Stimulated activated CD4-positive, alpha-beta T cell treated with anti-CD3 and anti-CD28 coated beads, TNF-alpha, amount 100 ng/mL, for 4 hours (primary cell): ENCODE data around the gene RAB28.
"Not testable (repeated sequence)": the region's sequence is repeated elsewhere in the genome, so short reads cannot be mapped to it uniquely, and the experiment has no call there.

Experiments used
- DNase-seq, 3 experiments: peaks; one replicate each; pipeline ENCODE4 v3.0.0-alpha.2; 2020; ENCODE audit warnings: low read depth in 3 of 3

RAB28 gene

GRCh38 chr4:13449590-13449989 lies 34.5 kb downstream of the RAB28 start:
- DNase-seq = no peak

- DNase-seq = no peak
Measured at GRCh38 chr4:13445841-13446790, 38.0 kb downstream of the RAB28 start.

DNA sequence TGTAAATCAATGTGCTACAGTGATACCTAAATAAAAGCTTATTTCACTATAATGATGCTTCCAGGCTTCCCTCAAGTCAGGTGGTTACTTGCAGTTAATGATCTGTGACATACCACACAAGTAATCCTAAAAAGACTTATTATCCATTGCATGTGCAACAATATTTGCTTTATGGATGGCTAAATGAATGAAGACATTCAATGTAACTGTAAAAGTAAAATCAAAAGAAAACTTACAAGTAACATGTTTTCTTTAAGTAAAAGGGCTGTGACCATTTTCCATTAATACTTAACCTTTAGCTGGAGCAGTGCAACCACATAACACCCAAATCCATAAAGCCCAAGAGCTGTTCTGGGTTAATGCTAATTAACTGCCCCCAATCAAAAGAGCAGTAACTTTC lies 42.6 kb downstream of the RAB28 start:
- DNase-seq = no peak

DNA sequence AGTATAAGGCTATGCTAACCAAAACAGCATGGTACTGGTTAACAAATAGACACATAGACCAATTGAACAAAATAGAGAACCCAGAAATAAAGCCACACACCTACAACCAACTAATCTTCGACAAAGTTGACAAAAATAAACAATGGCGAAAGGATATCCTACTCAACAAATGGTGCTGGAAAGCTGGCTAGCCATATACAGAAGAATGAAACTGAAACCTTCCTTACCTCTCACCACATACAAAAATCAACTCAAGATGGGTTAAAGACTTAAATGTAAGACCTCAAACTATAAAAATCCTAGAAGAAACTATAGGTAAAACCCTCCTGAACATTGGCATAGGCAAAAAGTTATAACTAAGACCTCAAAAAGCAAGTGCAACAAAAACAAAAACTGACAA lies 47.2 kb downstream of the RAB28 start:
- DNase-seq = no peak

- no peak for DNase-seq
Measured at GRCh38 chr4:13432453-13432852, 51.7 kb downstream of the RAB28 start.

DNA sequence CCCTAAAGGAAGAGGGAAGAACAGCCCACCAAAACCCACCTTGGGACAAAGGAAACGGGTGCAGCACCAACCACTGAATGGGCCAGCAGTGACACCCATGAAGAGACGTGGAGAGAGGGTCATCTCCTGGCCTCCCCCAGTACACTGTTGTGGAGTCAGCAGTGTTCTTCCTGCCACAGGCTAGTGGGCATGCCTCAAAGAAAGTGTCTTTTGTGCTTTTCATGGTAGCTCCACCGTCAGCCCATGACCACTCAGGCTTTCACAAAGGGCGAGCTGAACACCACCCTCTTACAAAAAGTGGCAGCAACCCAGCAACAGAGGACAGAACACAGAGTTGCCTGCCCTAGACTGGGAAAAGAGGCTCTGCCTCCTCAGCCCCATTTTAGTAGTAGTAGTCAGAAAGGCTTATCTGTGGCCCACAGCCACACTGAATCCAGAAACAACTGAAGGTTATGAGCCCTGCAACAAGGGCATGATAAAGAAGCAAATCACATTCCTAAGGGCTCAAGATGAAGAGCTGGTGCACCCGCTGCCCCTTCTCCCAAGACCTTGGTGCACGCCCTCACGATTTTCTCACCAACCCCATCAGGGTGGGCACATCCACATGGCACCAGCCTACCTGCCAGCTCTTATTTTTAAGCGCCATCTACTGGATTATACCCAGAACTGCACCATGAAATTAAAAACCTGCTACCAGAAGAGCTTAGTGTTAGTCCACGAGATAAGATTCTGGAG lies 53.1 kb downstream of the RAB28 start:
- DNase-seq = no peak

GRCh38 chr4:13427599-13428325 lies 56.4 kb downstream of the RAB28 start:
- DNase-seq = no peak

DNA sequence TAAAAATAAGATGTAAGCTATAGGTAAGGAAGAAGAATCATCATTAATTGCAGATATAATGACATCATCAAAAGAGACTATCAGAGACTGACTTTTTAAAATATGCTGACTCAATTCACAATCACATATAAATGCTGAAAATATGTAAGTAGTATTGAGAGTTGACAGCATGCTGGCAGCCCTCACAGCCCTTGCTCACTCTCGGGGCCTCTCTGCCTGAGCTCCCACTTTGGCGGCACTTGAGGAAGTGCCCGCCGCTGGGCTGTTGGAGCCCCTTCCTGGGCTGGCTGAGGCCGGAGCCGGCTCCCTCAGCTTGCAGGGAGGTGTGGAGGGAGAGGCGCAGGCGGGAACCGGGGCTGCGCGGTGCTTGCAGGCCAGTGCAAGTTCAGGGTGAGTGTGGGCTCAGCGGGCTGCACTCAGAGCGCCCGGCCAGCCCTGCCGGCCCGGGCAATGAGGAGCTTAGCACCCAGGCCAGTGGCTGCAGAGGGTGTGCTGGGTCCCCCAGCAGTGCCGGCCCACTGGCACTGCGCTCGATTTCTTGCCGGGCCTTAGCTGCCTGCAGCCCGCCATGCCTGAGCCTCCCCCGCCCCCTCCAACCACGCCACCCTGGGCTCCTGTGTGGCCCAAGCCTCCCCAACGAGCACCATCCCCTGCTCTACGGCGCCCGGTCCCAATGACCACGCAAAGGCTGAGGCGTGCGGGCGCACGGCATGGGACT lies 68.9 kb downstream of the RAB28 start:
- no peak for DNase-seq

DNA sequence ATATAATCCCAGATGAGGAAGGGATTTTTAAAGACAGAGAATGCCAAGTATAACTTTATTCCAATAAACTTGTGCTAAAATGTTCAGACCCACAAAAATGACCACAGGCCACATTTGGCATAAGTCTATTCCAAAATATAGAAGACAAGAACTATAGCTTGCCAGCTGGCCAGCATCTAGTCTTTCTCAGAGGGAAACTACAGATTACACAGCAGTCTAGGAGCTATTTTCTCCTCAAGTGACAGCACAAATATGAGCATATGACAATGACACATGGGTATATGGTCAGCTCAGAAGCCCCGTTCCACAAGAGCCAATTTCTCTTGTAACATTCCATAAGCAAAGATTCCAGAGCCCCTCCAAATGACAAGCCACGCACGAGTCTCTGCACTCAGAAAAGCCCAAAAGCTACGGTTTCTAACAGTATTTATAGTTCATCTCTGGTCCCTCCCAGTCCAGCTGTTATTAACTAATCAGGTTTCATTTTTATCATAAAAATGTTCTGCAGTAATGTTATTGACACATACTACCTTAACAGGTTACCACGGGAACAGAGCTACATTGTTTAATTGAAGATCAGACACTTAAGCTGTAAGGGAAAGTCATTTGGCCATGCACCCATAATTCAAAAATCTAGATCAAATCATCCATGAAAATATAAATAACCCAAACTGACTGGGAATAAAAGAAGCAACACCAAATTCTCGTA lies 70.3 kb downstream of the RAB28 start:
- DNase-seq = no peak

- DNase-seq = no peak
Measured at GRCh38 chr4:13411942-13412341, 72.2 kb downstream of the RAB28 start.

GRCh38 chr4:13409324-13409723 lies 74.8 kb downstream of the RAB28 start:
- no peak for DNase-seq

DNA sequence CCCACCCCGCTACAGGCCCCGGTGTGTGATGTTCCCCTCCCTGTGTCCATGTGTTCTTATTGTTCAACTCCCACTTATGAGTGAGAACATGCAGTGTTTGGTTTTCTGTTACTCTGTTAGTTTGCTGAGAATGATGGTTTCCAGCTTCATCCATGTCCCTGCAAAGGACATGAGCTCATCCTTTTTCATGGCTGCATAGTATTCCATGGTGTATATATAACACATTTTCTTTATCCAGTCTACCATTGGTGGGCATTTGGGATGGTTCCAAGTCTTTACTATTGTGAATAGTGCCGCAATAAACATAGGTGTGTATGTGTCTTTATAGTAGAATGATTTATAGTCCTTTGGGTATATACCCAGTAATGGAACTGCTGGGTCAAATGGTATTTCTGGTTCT lies 78.0 kb downstream of the RAB28 start:
- DNase-seq = not testable (repeated sequence)

DNA sequence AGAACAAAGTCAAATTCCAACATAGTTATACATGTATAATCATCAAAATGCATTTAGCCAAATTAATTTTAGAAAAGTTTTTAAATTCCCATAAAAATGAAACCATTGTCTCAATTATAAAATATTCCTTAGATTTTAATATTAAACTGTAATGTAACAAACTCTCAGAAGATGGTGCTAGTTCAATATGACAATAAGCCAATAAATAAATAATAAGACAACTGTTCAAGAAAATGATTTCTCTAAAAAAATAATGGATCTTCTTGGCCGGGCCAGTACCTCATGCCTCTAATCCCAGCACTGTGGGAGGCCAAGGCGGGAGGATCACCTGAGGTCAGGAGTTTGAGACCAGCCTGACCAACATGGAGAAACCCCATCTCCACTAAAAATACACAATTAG lies 80.3 kb downstream of the RAB28 start:
- no peak for DNase-seq

GRCh38 chr4:13403326-13403725 lies 80.8 kb downstream of the RAB28 start:
- no peak for DNase-seq

- DNase-seq = no peak
Measured at GRCh38 chr4:13399257-13399656, 84.9 kb downstream of the RAB28 start.

DNA sequence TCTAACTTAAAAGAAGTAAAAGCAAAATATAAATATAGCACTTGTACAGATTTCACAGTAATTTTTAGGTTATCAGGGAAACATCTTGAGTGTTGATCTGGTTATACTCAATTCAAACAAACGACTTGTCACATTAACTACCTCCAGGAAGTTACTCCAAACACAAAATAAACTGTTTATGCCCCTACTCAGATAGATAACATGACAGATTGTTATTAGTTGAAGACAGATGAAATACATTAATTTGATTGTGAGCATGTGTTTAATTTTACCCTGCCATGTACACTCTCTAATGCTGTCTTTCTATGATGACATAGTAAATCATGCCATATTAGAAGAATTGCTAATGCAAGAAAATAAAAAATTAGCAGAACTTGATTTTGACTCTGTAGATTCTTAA lies 88.0 kb downstream of the RAB28 start:
- DNase-seq = no peak

DNA sequence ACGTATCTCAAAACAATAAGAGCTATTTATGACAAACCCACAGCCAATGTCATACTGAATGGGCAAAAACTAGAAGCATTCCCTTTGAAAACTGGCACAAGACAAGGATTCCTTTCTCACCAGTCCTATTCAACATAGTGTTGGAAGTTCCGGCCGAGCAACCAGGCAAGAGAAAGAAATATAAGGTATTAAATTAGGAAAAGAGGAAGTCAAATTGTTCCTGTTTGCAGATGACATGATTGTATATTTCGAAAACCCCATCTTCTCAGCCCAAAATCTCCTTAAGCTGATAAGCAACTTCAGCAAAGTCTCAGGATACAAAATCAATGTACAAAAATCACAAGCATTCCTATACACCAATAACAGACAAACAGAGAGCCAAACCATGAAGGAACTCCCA lies 94.2 kb downstream of the RAB28 start:
- DNase-seq = not testable (repeated sequence)

- no peak for DNase-seq
Measured at GRCh38 chr4:13386405-13387107, 97.6 kb downstream of the RAB28 start.

- no peak for DNase-seq
Measured at GRCh38 chr4:13384055-13384454, 100.1 kb downstream of the RAB28 start.

DNA sequence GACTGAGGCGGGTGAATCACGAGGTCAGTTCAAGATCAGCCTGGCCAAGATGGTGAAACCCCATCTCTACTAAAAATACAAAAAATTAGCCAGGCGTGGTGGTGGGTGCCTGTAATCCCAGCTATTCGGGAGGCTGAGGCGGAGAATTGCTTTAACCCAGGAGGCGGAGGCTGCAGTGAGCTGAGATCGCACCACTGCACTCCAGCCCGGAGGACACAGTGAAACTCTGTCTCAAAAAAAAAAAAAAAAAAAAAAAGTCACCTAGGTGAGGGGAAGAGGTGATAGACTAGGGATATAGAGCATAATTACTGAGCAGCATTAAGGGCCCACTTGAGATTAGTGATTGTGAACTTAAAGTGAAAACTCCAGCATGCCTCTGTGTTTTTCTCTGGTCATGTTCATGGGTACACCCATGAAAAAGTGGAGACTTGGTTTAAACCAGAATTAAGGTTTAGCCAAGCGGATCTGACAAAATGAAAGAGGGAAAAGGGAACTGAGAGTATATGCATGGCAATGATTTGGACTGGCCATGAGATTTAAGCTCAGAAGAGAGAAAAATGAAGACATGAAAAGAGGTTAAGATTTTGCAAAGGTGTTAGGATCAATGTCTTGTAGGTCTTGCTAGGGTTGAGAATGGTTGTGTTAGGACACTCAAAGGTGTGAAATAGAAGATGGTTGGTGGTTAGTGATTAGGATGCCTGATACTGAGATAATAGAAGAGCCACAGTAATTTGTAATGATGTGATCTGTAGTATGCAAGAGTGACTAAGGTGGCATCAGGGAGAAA lies 105.0 kb downstream of the RAB28 start:
- no peak for DNase-seq
